Keratinocyte (primary cell): ENCODE data around the gene ZNF292. TPM values are rescaled to one million over a fixed set of nuclear protein-coding genes. Genes with fewer than 3 reads are reported as not detected.
A peak's percentile ranks its signal among the peaks of the same experiment; 100 is the strongest.
"Not testable (repeated sequence)": the region's sequence is repeated elsewhere in the genome, so short reads cannot be mapped to it uniquely, and the experiment has no call there.

ENCODE experiments used
- DNase-seq: peaks from one replicate; pipeline ENCODE4 v3.0.0-alpha.2; 2011; ENCODE audit warnings: low read depth, missing footprints, low spot score
- FAIRE-seq: peaks from 2 replicates; lab custom pipeline; 2011; peaks lifted over from hg19 to GRCh38; lab: Jason Lieb, UNC
- H2AFZ ChIP-seq: 2 replicates; pipeline ENCODE4 v1.6.0; 2012; ENCODE audit warnings: low read length, control low read depth, inconsistent platforms; ENCODE audit not compliant: control insufficient read depth
- H3K27ac ChIP-seq: 2 replicates; pipeline ENCODE4 v1.5.1; 2011; ENCODE audit warnings: low read length; ENCODE audit not compliant: control insufficient read depth, insufficient read depth
- H3K27me3 ChIP-seq: 3 replicates; pipeline ENCODE4 v1.6.0; 2011; ENCODE audit warnings: low read length; ENCODE audit not compliant: control insufficient read depth, insufficient read depth; ENCODE audit errors: extremely low read depth
- H3K36me3 ChIP-seq, 2 experiments: 2 replicates in 1 of 2; 3 replicates in 1 of 2; pipeline ENCODE4 v1.5.1; 2011; ENCODE audit warnings: low read length in 2 of 2, mild to moderate bottlenecking in 1 of 2; ENCODE audit not compliant: control insufficient read depth in 2 of 2, insufficient read depth in 2 of 2; ENCODE audit errors: extremely low read depth in 1 of 2
- H3K4me1 ChIP-seq: 3 replicates; pipeline ENCODE4 v1.5.1; 2011; ENCODE audit warnings: low read length; ENCODE audit not compliant: control insufficient read depth, insufficient read depth; ENCODE audit errors: extremely low read depth
- H3K4me2 ChIP-seq: 3 replicates; pipeline ENCODE4 v1.6.0; 2011; ENCODE audit warnings: low read depth, low read length; ENCODE audit not compliant: control insufficient read depth, insufficient read depth; ENCODE audit errors: extremely low read depth
- H3K4me3 ChIP-seq, 3 experiments: fragments of 200-600 bp in 1 of 3; sonication (generic) in 1 of 3; 2 replicates in 2 of 3; 3 replicates in 1 of 3; pipeline ENCODE4 v1.5.1; 2011 to 2016; ENCODE audit warnings: low read length in 3 of 3, mild to moderate bottlenecking in 3 of 3, control low read depth in 2 of 3, inconsistent platforms in 1 of 3, low read depth in 1 of 3, mixed read lengths in 1 of 3, mixed run types in 1 of 3, moderate library complexity in 1 of 3; ENCODE audit not compliant: control insufficient read depth in 2 of 3, insufficient read depth in 2 of 3; ENCODE audit errors: extremely low read depth in 1 of 3
- H3K79me2 ChIP-seq: 2 replicates; pipeline ENCODE4 v1.6.0; 2012; ENCODE audit warnings: low read length; ENCODE audit not compliant: control insufficient read depth, insufficient read depth
- H3K9ac ChIP-seq: 3 replicates; pipeline ENCODE4 v1.6.0; 2011; ENCODE audit warnings: low read length; ENCODE audit not compliant: control insufficient read depth, insufficient read depth; ENCODE audit errors: extremely low read depth
- H3K9me1 ChIP-seq: 3 replicates; pipeline ENCODE4 v1.6.0; 2011; ENCODE audit warnings: low read length; ENCODE audit not compliant: control insufficient read depth, insufficient read depth; ENCODE audit errors: extremely low read depth
- H3K9me3 ChIP-seq: 2 replicates; pipeline ENCODE4 v1.5.1; 2012; ENCODE audit warnings: low read depth, low read length; ENCODE audit not compliant: control insufficient read depth
- H4K20me1 ChIP-seq: 3 replicates; pipeline ENCODE4 v1.6.0; 2011; ENCODE audit warnings: low read length; ENCODE audit not compliant: control insufficient read depth, insufficient read depth; ENCODE audit errors: extremely low read depth
- CTCF ChIP-seq, 3 experiments: IDR thresholded peaks in 1 of 3; conservative IDR thresholded peaks in 1 of 3; optimal IDR thresholded peaks in 1 of 3; 2 replicates in 2 of 3; 3 replicates in 1 of 3; pipeline versions ENCODE3 to v1.5.1; 2011; ENCODE audit warnings: low read length in 3 of 3, mild to moderate bottlenecking in 3 of 3, moderate library complexity in 2 of 3, control low read depth in 1 of 3, inconsistent platforms in 1 of 3; ENCODE audit not compliant: insufficient read depth in 2 of 3; ENCODE audit errors: extremely low read depth in 1 of 3
- EZH2 ChIP-seq: IDR thresholded peaks from one replicate; pipeline ENCODE4 v1.6.1; 2012; ENCODE audit warnings: inconsistent platforms, mild to moderate bottlenecking, low read length, moderate library complexity
- dilution Hi-C: fragments of 300-500 bp; cut with MboI; formaldehyde crosslinking; loops from one replicate; pipeline ENCODE4 v1.7.0; 2020; ENCODE audit warnings: low sequenced_read_pairs; ENCODE audit not compliant: extremely low pct_ligation_motif_present
- polyA plus RNA-seq, 5 experiments: library from polyadenylated mRNA; depleted of rRNA in 3 of 5; stranded (reverse) in 3 of 5; stranded (forward) in 1 of 5; unstranded in 1 of 5; fragments of >200 nt; gene quantifications; 1 replicate in 1 of 5; 2 replicates in 3 of 5; 3 replicates in 1 of 5; pipeline versions ENCODE4 v1.2.1 to v1.2.3, GENCODE V29; 2011 to 2012; ENCODE audit warnings: missing spikeins in 2 of 5, low read depth in 1 of 5, low replicate concordance in 1 of 5

The ZNF292 gene
- polyA plus RNA-seq, 1 donor (not counting 4 experiments of a cell fraction or from before 2014, with no cell fraction given) = 8.4 TPM

- Histone ChIP-seq H3K4me3 (no peak overlapping the region), H3K9ac (no peak overlapping the region), H3K9me3 (no peaks in the 10 kb centered on the region), H3K36me3 (no peaks in the 10 kb centered on the region), H3K79me2 (no peaks in the 10 kb centered on the region), H3K4me1 (no peaks in the 10 kb centered on the region), H4K20me1 (no peaks in the 10 kb centered on the region), H3K9me1 (no peaks in the 10 kb centered on the region), H3K27ac (no peak overlapping the region), H3K4me2 (no peak overlapping the region), H3K27me3 (peaks cover 1% of the 10 kb centered on the region), H2AFZ (no peak overlapping the region)
- FAIRE-seq = peak; percentile 17
- no peak for TF ChIP-seq CTCF (optimal IDR thresholded peaks at IDR 0.05 in 1 of 3, IDR thresholded peaks at IDR 0.05 in 1 of 3, conservative IDR thresholded peaks at IDR 0.05 in 1 of 3; ENCODE audit: extremely low read depth in 1 of 3, insufficient read depth in 2 of 3, low read length in 3 of 3)
- no peak for TF ChIP-seq EZH2
- dilution Hi-C loops = no loop called here
- no peak for DNase-seq
Observed at GRCh38 chr6:87293526-87293925, 138.2 kb downstream of the ZNF292 start.

- Histone ChIP-seq H3K9me1 (no peaks in the 10 kb centered on the region), H2AFZ (no peak overlapping the region), H3K36me3 (no peaks in the 10 kb centered on the region), H3K4me2 (no peak overlapping the region), H3K9ac (no peak overlapping the region), H3K9me3 (no peaks in the 10 kb centered on the region), H3K27me3 (peaks cover 3% of the 10 kb centered on the region), H3K27ac (no peak overlapping the region), H4K20me1 (no peaks in the 10 kb centered on the region), H3K4me3 (no peak overlapping the region), H3K79me2 (no peaks in the 10 kb centered on the region), H3K4me1 (no peaks in the 10 kb centered on the region)
- FAIRE-seq (no peak), DNase-seq (no peak)
- dilution Hi-C loops = no loop called here
- no peak for TF ChIP-seq EZH2
- no peak for TF ChIP-seq CTCF (optimal IDR thresholded peaks at IDR 0.05 in 1 of 3, IDR thresholded peaks at IDR 0.05 in 1 of 3, conservative IDR thresholded peaks at IDR 0.05 in 1 of 3; ENCODE audit: extremely low read depth in 1 of 3, insufficient read depth in 2 of 3, low read length in 3 of 3)
Observed at GRCh38 chr6:87297119-87297518, 141.8 kb downstream of the ZNF292 start.

DNA sequence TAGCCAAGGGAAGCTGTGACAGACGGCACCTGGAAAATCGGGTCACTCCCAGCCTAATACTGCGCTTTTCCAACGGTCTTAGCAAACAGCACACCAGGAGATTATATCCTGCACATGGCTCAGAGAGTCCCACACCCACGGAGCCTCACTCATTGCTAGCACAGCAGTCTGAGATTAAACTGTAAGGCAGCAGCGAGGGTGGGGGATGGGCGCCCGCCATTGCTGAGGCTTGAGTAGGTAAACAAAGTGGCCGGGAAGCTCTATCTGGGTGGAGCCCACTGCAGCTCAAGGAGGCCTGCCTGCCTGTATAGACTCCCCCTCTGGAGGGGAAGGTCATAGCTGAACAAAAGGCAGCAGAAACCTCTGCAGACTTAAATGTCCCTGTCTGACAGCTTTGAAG is 145.9 kb downstream of the ZNF292 start:
- H3K79me2 ChIP-seq, FAIRE-seq, H3K4me1 ChIP-seq, H3K9ac ChIP-seq, H3K9me1 ChIP-seq, H4K20me1 ChIP-seq, H3K36me3 ChIP-seq, H3K4me3 ChIP-seq, dilution Hi-C loops, H3K9me3 ChIP-seq, DNase-seq, H3K27me3 ChIP-seq, H3K4me2 ChIP-seq, H3K27ac ChIP-seq, H2AFZ ChIP-seq: not testable (repeated sequence)
